Uterus (tissue), 4 donors: ENCODE measurements around the gene POLR3K. TPM values are rescaled to one million over a fixed set of nuclear protein-coding genes. Genes with fewer than 3 reads are reported as not detected.

Experiments used
- DNase-seq, 2 donors: peaks; one replicate each; pipeline ENCODE4 v3.0.0-alpha.2; 2019 to 2020
- H3K27ac ChIP-seq, 2 donors: fragments of 200-600 bp; sonication (generic); 1 replicate in 1 of 2; 2 replicates in 1 of 2; pipeline ENCODE4 v1.5.1; 2016 to 2018
- H3K27me3 ChIP-seq, 2 donors: fragments of 200-600 bp; sonication (generic); one replicate each; pipeline ENCODE4 v1.5.1; 2018 to 2019; ENCODE audit warnings: control low read depth in 1 of 2
- H3K36me3 ChIP-seq, 2 donors: fragments of 200-600 bp; sonication (generic); one replicate each; pipeline ENCODE4 v1.5.1; 2019; ENCODE audit warnings: control low read depth in 1 of 2
- H3K4me1 ChIP-seq, 2 donors: fragments of 200-600 bp; sonication (generic); one replicate each; pipeline ENCODE4 v1.5.1; 2018 to 2019; ENCODE audit warnings: control low read depth in 1 of 2
- H3K4me3 ChIP-seq, 2 donors: fragments of 200-600 bp; sonication (generic); 1 replicate in 1 of 2; 2 replicates in 1 of 2; pipeline ENCODE4 v1.5.1; 2018 to 2019; ENCODE audit warnings: mild to moderate bottlenecking in 1 of 2
- H3K9me3 ChIP-seq, 2 donors: fragments of 200-600 bp; sonication (generic); one replicate each; pipeline ENCODE4 v1.5.1; 2019; ENCODE audit warnings: control low read depth in 1 of 2
- POLR2A ChIP-seq, 2 donors: fragments of 450-650 bp; IDR thresholded peaks; one replicate each; pipeline ENCODE4 v1.6.1; 2016; ENCODE audit warnings: antibody characterized with exemption in 2 of 2, mild to moderate bottlenecking in 1 of 2, moderate library complexity in 1 of 2
- intact Hi-C: fragments of 100-400 bp; cut with DNase I; formaldehyde crosslinking; loops from one replicate; pipeline ENCODE4 v1.15.1; 2023; ENCODE audit warnings: low total_unique reads
- total RNA-seq, 4 donors: library from RNA; depleted of rRNA in 3 of 4; stranded (reverse); fragments of >200 nt in 3 of 4; gene quantifications; one replicate each; pipeline versions ENCODE4 v1.1.0 to v1.2.4, GENCODE V29; 2014 to 2023
- TF ChIP-seq, protein P1 (sequence below), 4 experiments: fragments of 200-600 bp in 2 of 4; fragments of 450-650 bp in 2 of 4; sonication (generic) in 2 of 4; IDR thresholded peaks; one replicate each; pipeline ENCODE4 v1.5.1; 2016 to 2019; ENCODE audit warnings: antibody characterized with exemption in 4 of 4, mild to moderate bottlenecking in 2 of 4, moderate library complexity in 1 of 4
- donor health status: DM: yes; HTN: yes; CAD: no.

The POLR3K gene
- total RNA-seq, 4 donors from 2014 or later: 0.51 to 12.3 (median 4.0) TPM

GRCh38 chr16:84718-85406 lies 31.5 kb upstream of the POLR3K start:
- Histone ChIP-seq H3K36me3 (no peaks in the 10 kb centered on the region), H3K4me1 (peaks cover 0 to 17% of the 10 kb centered on the region in 2 donors), H3K27me3 (no peaks in the 10 kb centered on the region), H3K9me3 (no peaks in the 10 kb centered on the region), H3K4me3 (no peak overlapping the region), H3K27ac (peak overlapping the region; percentile 57 to 59)
- no peak for TF ChIP-seq POLR2A (IDR thresholded peaks at IDR 0.05)
- TF ChIP-seq, protein P1, sequence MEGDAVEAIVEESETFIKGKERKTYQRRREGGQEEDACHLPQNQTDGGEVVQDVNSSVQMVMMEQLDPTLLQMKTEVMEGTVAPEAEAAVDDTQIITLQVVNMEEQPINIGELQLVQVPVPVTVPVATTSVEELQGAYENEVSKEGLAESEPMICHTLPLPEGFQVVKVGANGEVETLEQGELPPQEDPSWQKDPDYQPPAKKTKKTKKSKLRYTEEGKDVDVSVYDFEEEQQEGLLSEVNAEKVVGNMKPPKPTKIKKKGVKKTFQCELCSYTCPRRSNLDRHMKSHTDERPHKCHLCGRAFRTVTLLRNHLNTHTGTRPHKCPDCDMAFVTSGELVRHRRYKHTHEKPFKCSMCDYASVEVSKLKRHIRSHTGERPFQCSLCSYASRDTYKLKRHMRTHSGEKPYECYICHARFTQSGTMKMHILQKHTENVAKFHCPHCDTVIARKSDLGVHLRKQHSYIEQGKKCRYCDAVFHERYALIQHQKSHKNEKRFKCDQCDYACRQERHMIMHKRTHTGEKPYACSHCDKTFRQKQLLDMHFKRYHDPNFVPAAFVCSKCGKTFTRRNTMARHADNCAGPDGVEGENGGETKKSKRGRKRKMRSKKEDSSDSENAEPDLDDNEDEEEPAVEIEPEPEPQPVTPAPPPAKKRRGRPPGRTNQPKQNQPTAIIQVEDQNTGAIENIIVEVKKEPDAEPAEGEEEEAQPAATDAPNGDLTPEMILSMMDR (IDR thresholded peaks at IDR 0.05): no peak
- intact Hi-C loops: no loop called here
- peak; percentile 47 to 62 for DNase-seq

DNA sequence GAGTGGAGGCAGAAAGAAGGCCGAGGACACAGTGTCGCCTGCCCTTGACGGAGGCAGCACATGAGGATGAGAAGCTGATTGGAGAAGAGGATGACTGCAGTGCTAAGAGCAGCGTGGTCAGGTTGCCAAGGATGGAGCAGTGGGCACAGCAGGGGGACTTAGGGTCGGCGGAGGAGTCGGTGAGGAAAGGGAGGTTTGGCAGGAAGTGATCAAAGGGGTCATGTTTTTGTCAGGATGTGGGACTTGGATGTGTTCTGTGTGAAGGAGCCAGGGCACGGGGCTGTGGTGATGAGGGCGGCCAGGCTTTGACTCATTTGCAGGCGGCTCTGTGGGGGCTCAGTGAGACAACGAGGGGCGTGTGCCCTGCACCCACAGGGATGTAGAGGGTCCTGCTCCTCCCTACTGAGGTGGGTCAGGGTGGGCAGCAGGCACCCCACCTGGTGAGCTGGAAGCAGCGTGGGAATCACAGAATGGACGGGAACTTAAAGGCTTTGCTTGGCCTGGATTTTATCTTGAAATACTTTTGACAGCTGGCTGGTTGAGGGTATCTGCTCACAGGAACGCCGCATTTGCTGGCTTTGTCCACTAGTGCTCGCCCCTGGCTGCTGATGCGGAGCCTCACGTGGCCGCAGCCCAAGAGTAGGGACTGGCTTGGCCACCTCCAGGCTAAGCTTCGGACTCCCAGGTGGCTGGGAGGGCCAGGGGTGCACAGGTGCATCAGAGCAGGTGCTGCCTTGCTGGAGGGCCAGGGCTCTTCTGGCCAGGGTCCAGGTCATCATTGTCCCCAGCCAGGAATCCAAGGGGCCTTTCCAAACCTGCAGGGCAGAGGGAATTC lies 30.6 kb upstream of the POLR3K start:
- Histone ChIP-seq H3K9me3 (no peaks in the 10 kb centered on the region), H3K4me1 (peaks cover 0 to 18% of the 10 kb centered on the region in 2 donors), H3K4me3 (no peak overlapping the region), H3K27ac (peak overlapping the region; percentile 57 to 59), H3K27me3 (no peaks in the 10 kb centered on the region), H3K36me3 (no peaks in the 10 kb centered on the region)
- DNase-seq: no peak
- intact Hi-C loops: no loop called here
- no peak for TF ChIP-seq POLR2A (IDR thresholded peaks at IDR 0.05)
- TF ChIP-seq, protein P1 (IDR thresholded peaks at IDR 0.05): no peak

DNA sequence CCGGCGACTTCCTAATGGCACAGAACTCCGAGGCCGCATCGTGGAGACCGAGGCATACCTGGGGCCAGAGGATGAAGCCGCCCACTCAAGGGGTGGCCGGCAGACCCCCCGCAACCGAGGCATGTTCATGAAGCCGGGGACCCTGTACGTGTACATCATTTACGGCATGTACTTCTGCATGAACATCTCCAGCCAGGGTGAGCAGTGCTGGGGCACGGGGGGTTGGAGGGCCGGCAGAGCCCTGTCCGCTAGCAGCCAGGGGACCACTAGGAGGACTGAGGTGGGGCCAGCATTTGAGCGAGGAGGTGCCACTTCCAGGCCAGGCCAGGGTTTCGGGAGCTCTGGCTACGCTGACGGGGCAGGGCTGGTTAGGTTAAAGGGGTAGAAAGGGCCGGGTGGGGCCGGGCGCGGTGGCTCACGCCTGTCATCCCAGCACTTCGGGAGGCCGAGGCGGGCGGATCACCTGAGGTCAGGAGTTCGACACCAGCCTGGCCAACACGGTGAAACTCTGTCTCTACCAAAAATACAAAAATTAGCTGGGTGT lies 29.7 kb upstream of the POLR3K start:
- intact Hi-C loops: no loop called here
- DNase-seq: no peak
- H3K9me3 ChIP-seq: no peaks in the 10 kb centered on the region
- H3K27ac ChIP-seq: no peak overlapping the region
- no peak overlapping the region for H3K4me3 ChIP-seq
- H3K4me1 ChIP-seq: peaks cover 0 to 19% of the 10 kb centered on the region in 2 donors
- H3K36me3 ChIP-seq: no peaks in the 10 kb centered on the region
- H3K27me3 ChIP-seq: no peaks in the 10 kb centered on the region
- TF ChIP-seq POLR2A (IDR thresholded peaks at IDR 0.05): no peak
- TF ChIP-seq, protein P1 (IDR thresholded peaks at IDR 0.05): no peak

DNA sequence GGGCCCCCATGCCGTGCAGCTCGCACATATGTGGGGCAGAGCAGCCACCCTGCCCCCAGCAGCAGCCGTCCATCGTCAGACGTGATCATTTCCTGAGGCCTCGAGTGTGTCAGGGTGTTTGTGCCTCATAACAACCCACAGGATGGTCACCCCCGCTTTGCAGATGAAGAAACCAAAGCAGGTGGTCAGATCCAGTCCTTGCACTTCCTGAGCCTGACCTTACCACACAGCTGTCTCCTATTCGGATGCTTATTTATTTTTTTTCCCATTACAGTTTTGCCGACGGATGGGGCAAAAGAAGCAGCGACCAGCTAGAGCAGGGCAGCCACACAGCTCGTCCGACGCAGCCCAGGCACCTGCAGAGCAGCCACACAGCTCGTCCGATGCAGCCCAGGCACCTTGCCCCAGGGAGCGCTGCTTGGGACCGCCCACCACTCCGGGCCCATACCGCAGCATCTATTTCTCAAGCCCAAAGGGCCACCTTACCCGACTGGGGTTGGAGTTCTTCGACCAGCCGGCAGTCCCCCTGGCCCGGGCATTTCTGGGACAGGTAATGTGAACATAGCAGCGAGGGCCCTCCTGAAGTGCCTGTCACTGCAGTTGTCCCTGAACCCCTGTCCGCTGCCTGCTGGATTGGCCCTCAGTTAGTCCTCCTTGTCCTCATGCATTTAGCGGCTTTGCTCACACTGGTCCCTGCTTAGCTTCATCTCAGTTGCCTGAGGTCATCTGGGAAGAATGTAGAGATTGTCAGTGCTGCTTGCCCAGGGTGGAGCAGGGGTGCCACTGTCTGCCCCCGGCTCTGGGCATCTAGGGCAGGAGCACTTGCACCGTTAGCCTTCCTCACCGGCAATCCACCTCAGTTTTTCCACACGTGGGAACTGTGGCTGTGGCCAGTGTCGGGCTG lies 26.0 kb upstream of the POLR3K start:
- no peaks in the 10 kb centered on the region for H3K9me3 ChIP-seq
- H3K36me3 ChIP-seq: no peaks in the 10 kb centered on the region
- DNase-seq: no peak
- no peaks in the 10 kb centered on the region for H3K27me3 ChIP-seq
- TF ChIP-seq, protein P1 (IDR thresholded peaks at IDR 0.05): no peak
- no peak for TF ChIP-seq POLR2A (IDR thresholded peaks at IDR 0.05)
- H3K4me3 ChIP-seq: no peak overlapping the region
- peaks cover 5 to 36% of the 10 kb centered on the region in 2 donors for H3K4me1 ChIP-seq
- H3K27ac ChIP-seq: peak overlapping the region; percentile 90 to 93
- intact Hi-C loops: no loop called here
